Calu3 (cell line): ENCODE data around the gene HOXB2. TPM values are rescaled to one million over a fixed set of nuclear protein-coding genes. Genes with fewer than 3 reads are reported as not detected.

Experiments used
- BruUV-seq: library from RNA; stranded (reverse); fragments of 400-500 nt; replicated peaks from 2 replicates; lab custom pipeline; 2021; lab: Mats Ljungman, UMichigan
- CTCF ChIA-PET: fragments of 300-600 bp; sonication (Branson Sonifier 250); formaldehyde crosslinking; loops from one replicate; lab custom pipeline; 2022; ENCODE audit warnings: antibody characterized with exemption; lab: Charles Lee
- DNase-seq: peaks from one replicate; pipeline ENCODE4 v3.0.0; 2022
- H3K27ac Mint-ChIP-seq: one replicate; pipeline ENCODE4 v1.8.0; 2022; ENCODE audit warnings: mixed read lengths; ENCODE audit not compliant: unreplicated experiment
- H3K27me3 Mint-ChIP-seq: one replicate; pipeline ENCODE4 v1.8.0; 2022; ENCODE audit warnings: mixed read lengths; ENCODE audit not compliant: unreplicated experiment
- H3K36me3 Mint-ChIP-seq: one replicate; pipeline ENCODE4 v1.8.0; 2022; ENCODE audit warnings: mild to moderate bottlenecking, moderate library complexity, mixed read lengths; ENCODE audit not compliant: insufficient read depth, unreplicated experiment
- H3K4me1 Mint-ChIP-seq: one replicate; pipeline ENCODE4 v1.8.0; 2022; ENCODE audit warnings: mild to moderate bottlenecking, low read depth, mixed read lengths; ENCODE audit not compliant: unreplicated experiment
- H3K4me3 Mint-ChIP-seq: one replicate; pipeline ENCODE4 v1.8.0; 2022; ENCODE audit warnings: mild to moderate bottlenecking, low read depth, moderate library complexity, mixed read lengths; ENCODE audit not compliant: unreplicated experiment
- H3K9me3 Mint-ChIP-seq: one replicate; pipeline ENCODE4 v1.8.0; 2022; ENCODE audit warnings: low read depth, mixed read lengths; ENCODE audit not compliant: unreplicated experiment
- intact Hi-C: fragments of 100-400 bp; cut with micrococcal nuclease; formaldehyde crosslinking; loops from one replicate; pipeline ENCODE4 v1.10.0; 2022; ENCODE audit not compliant: unreplicated experiment
- total RNA-seq: library from RNA; stranded (reverse); gene quantifications from 2 replicates; pipeline ENCODE4 v1.2.3, GENCODE V29; 2022
- TF ChIP-seq, protein P1 (sequence below): fragments of 200-600 bp; IDR thresholded peaks from one replicate; pipeline ENCODE4 v1.8.0; 2022; ENCODE audit warnings: antibody characterized with exemption; ENCODE audit not compliant: unreplicated experiment

Gene HOXB2
- total RNA-seq, 1 experiment from 2014 or later = 24.5 TPM

DNA sequence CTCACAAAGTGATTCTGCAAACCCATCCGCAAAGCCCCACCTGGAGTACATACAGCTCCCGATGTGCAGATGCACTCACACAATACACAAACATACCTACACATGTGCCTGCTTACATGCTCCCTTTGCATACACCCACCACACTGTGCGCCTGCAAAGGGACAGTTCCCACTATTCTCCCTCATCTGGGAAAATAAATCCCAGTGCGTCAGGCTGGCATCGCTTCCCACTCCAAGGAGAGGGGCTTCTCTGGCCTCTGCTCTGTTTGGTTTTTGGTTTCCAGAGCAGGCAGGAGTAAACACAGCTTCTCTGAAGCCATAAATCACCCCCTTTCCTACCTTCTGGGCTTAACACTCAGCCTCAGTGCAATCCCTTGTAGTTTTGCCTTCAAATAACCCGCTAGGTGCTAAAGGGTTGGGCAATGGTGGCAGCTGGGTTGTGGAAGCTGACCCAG lies 18.5 kb upstream of the HOXB2 start:
- H3K4me1 Mint-ChIP-seq = peaks cover 53% of the 10 kb centered on the region
- no peak overlapping the region for H3K4me3 Mint-ChIP-seq
- intact Hi-C loops = no loop called here
- H3K9me3 Mint-ChIP-seq = no peaks in the 10 kb centered on the region
- H3K36me3 Mint-ChIP-seq = peaks cover 61% of the 10 kb centered on the region
- TF ChIP-seq, protein P1, sequence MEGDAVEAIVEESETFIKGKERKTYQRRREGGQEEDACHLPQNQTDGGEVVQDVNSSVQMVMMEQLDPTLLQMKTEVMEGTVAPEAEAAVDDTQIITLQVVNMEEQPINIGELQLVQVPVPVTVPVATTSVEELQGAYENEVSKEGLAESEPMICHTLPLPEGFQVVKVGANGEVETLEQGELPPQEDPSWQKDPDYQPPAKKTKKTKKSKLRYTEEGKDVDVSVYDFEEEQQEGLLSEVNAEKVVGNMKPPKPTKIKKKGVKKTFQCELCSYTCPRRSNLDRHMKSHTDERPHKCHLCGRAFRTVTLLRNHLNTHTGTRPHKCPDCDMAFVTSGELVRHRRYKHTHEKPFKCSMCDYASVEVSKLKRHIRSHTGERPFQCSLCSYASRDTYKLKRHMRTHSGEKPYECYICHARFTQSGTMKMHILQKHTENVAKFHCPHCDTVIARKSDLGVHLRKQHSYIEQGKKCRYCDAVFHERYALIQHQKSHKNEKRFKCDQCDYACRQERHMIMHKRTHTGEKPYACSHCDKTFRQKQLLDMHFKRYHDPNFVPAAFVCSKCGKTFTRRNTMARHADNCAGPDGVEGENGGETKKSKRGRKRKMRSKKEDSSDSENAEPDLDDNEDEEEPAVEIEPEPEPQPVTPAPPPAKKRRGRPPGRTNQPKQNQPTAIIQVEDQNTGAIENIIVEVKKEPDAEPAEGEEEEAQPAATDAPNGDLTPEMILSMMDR = no peak
- CTCF ChIA-PET = interaction anchor here (0.6 to 2.3 kb wide), 4 partner anchors 19 to 352 kb away, joined by 5 to 7 read pairs (median 5); no protein-coding TSS in a partner anchor
- DNase-seq = no peak
- BruUV-seq = no TSS peak
- no peaks in the 10 kb centered on the region for H3K27me3 Mint-ChIP-seq
- H3K27ac Mint-ChIP-seq = no peak overlapping the region

- H3K4me3 Mint-ChIP-seq = no peak overlapping the region
- DNase-seq = no peak
- H3K36me3 Mint-ChIP-seq = peaks cover 63% of the 10 kb centered on the region
- CTCF ChIA-PET = interaction anchor here (0.6 to 2.3 kb wide), 10 partner anchors 16 to 352 kb away, joined by 3 to 7 read pairs (median 4); no protein-coding TSS in a partner anchor
- H3K27me3 Mint-ChIP-seq = no peaks in the 10 kb centered on the region
- H3K9me3 Mint-ChIP-seq = no peaks in the 10 kb centered on the region
- H3K4me1 Mint-ChIP-seq = peaks cover 58% of the 10 kb centered on the region
- intact Hi-C loops = no loop called here
- BruUV-seq = no TSS peak
- TF ChIP-seq, protein P1 = no peak
- H3K27ac Mint-ChIP-seq = no peak overlapping the region
Observed at GRCh38 chr17:48562934-48563333, 18.0 kb upstream of the HOXB2 start.

GRCh38 chr17:48561884-48562810 lies 17.2 kb upstream of the HOXB2 start:
- Mint-ChIP-seq H3K9me3 (no peaks in the 10 kb centered on the region), H3K27me3 (no peaks in the 10 kb centered on the region), H3K4me3 (no peak overlapping the region), H3K27ac (no peak overlapping the region), H3K4me1 (peaks cover 60% of the 10 kb centered on the region), H3K36me3 (peaks cover 67% of the 10 kb centered on the region)
- intact Hi-C loops = no loop called here
- no TSS peak for BruUV-seq
- peak; percentile 94 for DNase-seq
- CTCF ChIA-PET = interaction anchor here (0.6 to 2.3 kb wide), 11 partner anchors 8 to 347 kb away, joined by 3 to 7 read pairs (median 3); no protein-coding TSS in a partner anchor
- TF ChIP-seq, protein P1 = peak; percentile 65

DNA sequence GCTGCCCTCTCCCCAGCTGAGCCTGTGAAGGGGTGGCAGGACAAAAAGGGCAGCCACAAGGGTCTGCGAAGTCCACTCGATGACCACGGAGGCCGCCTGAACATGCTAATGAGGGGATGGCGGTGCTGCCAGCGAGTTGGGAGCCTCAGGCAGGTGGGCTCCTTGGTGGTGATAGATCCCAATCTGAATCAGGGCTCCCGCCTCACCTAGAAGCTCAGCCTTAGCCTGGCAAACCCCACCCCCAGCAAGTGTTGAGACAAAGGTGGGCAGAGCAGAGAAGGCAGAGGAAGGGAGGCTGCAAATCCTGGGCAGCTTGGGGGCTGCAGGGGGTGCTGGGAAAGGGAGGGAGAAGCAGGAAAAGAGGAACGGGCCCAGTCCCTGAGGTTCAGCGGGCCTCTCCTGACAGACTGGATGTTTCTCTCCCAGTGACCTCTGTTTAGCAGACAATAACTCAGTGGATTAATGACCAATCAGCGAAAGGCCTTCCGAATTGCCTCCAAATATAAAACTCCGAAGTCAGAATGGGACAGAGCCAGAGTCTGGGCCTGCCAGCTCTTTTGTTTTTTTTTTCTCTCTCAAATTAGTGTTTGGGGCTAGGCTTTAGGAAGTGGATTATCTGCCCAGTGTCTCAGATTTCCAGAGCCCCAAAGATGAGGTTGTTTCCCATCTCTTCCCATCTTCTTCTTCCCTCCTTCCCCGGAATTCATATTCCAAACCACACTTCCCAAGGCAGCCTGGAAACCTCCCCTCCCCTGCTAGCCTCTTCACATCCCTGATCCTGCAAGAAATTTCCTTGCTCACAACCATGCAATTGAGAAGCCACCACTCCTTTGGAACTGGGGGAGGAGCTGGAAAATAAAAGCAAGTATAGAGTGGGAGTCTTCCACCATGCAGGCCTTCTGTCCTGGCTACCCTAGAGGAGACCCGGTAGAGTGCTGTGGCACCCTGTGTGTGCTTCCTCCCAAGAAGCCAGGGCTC lies 15.2 kb upstream of the HOXB2 start:
- CTCF ChIA-PET = no interaction called here
- DNase-seq = no peak
- TF ChIP-seq, protein P1 = peak; percentile 10
- intact Hi-C loops = no loop called here
- Mint-ChIP-seq H3K9me3 (no peaks in the 10 kb centered on the region), H3K4me3 (peak overlapping the region; percentile 36), H3K27ac (peak overlapping the region; percentile 2), H3K27me3 (no peaks in the 10 kb centered on the region), H3K36me3 (peaks cover 85% of the 10 kb centered on the region), H3K4me1 (peaks cover 80% of the 10 kb centered on the region)
- BruUV-seq = no TSS peak
